ENCODE results near the gene FHIT. TPM values are rescaled to one million over a fixed set of nuclear protein-coding genes. Genes with fewer than 3 reads are reported as not detected.

FHIT gene
- total and polyA plus RNA-seq, 10 of the 15 experiments (the other 5 are each of a cell fraction or from before 2014, with no cell fraction given): 4.2 to 14.9 (median 9.4) TPM

- CTCF ChIA-PET: no interaction called here
- H3K9ac ChIP-seq (ENCODE audit: control insufficient read depth, insufficient read depth, low read length): no peak overlapping the region
- H2AFZ ChIP-seq (ENCODE audit: control insufficient read depth, low read depth, low read length): no peak overlapping the region
- no peak overlapping the region for H3K4me3 ChIP-seq
- no peaks in the 10 kb centered on the region for H3K79me2 ChIP-seq (ENCODE audit: control insufficient read depth, insufficient read depth, low read length)
- RAD21 ChIA-PET (ENCODE audit: unreplicated experiment): no interaction called here
- H3K27ac ChIP-seq (ENCODE audit: control insufficient read depth, insufficient read depth): no peak overlapping the region
- WGBS (ENCODE audit: insufficient coverage, insufficient replicate concordance, low lambda C conversion rate, missing lambda C conversion rate): 58% methylated on average over 3 of the region's 3 CpGs
- no peaks in the 10 kb centered on the region for H4K20me1 ChIP-seq (ENCODE audit: control insufficient read depth, insufficient read depth)
- no peaks in the 10 kb centered on the region for H3K36me3 ChIP-seq (ENCODE audit: control insufficient read depth in 2 of 2, insufficient read depth in 2 of 2, low read length in 1 of 2)
- H3K9me3 ChIP-seq (replicated peaks; ENCODE audit: control insufficient read depth, insufficient read depth, low read length): no peaks in the 10 kb centered on the region; the same call in 2 of the 3 replicates
- no peak overlapping the region for H3K4me2 ChIP-seq (ENCODE audit: control insufficient read depth, insufficient read depth)
- intact Hi-C loops (cut with micrococcal nuclease; ENCODE audit: unreplicated experiment) (no loop called here), in situ Hi-C loops (cut with MboI) (no loop called here)
- no peak for TF ChIP-seq BMI1 (IDR thresholded peaks at IDR 0.05; ENCODE audit: borderline replicate concordance)
- no peak for TF ChIP-seq SMAD5 (IDR thresholded peaks at IDR 0.05; ENCODE audit: low read depth)
- TF ChIP-seq IRF4 (IDR thresholded peaks at IDR 0.05; ENCODE audit: low read depth, low read length): no peak
- TF ChIP-seq EP300 (IDR thresholded peaks at IDR 0.05; ENCODE audit: borderline replicate concordance in 1 of 2, control insufficient read depth in 1 of 2, low read depth in 2 of 2, low read length in 2 of 2): no peak
- TF ChIP-seq, protein P1, sequence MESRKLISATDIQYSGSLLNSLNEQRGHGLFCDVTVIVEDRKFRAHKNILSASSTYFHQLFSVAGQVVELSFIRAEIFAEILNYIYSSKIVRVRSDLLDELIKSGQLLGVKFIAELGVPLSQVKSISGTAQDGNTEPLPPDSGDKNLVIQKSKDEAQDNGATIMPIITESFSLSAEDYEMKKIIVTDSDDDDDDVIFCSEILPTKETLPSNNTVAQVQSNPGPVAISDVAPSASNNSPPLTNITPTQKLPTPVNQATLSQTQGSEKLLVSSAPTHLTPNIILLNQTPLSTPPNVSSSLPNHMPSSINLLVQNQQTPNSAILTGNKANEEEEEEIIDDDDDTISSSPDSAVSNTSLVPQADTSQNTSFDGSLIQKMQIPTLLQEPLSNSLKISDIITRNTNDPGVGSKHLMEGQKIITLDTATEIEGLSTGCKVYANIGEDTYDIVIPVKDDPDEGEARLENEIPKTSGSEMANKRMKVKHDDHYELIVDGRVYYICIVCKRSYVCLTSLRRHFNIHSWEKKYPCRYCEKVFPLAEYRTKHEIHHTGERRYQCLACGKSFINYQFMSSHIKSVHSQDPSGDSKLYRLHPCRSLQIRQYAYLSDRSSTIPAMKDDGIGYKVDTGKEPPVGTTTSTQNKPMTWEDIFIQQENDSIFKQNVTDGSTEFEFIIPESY (IDR thresholded peaks at IDR 0.05): no peak
- no peak for TF ChIP-seq BRCA1 (IDR thresholded peaks at IDR 0.05; ENCODE audit: low read depth, low read length)
- no peak for TF ChIP-seq KDM1A (IDR thresholded peaks at IDR 0.05; ENCODE audit: borderline replicate concordance)
- TF ChIP-seq HDAC6 (IDR thresholded peaks at IDR 0.05; ENCODE audit: unreplicated experiment): no peak
- no peak for TF ChIP-seq NR2F1 (conservative IDR thresholded peaks at IDR 0.05)
- no peak for TF ChIP-seq ZNF384 (IDR thresholded peaks at IDR 0.05; ENCODE audit: borderline replicate concordance, low read depth, low read length)
- no peak for TF ChIP-seq ZBTB4 (CRISPR knock-in tag; IDR thresholded peaks at IDR 0.05)
- no peak for TF ChIP-seq KLF5 (IDR thresholded peaks at IDR 0.05; ENCODE audit: partially characterized antibody)
- no peak for TF ChIP-seq FOXM1 (IDR thresholded peaks at IDR 0.05; ENCODE audit: low read depth, low read length)
- TF ChIP-seq, protein P2, sequence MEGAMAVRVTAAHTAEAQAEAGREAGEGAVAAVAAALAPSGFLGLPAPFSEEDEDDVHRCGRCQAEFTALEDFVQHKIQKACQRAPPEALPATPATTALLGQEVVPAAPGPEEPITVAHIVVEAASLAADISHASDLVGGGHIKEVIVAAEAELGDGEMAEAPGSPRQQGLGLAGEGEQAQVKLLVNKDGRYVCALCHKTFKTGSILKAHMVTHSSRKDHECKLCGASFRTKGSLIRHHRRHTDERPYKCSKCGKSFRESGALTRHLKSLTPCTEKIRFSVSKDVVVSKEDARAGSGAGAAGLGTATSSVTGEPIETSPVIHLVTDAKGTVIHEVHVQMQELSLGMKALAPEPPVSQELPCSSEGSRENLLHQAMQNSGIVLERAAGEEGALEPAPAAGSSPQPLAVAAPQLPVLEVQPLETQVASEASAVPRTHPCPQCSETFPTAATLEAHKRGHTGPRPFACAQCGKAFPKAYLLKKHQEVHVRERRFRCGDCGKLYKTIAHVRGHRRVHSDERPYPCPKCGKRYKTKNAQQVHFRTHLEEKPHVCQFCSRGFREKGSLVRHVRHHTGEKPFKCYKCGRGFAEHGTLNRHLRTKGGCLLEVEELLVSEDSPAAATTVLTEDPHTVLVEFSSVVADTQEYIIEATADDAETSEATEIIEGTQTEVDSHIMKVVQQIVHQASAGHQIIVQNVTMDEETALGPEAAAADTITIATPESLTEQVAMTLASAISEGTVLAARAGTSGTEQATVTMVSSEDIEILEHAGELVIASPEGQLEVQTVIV (IDR thresholded peaks at IDR 0.05; ENCODE audit: borderline replicate concordance, partially characterized antibody): no peak
- TF ChIP-seq ETV6 (conservative IDR thresholded peaks at IDR 0.05 in 1 of 2, IDR thresholded peaks at IDR 0.05 in 1 of 2; ENCODE audit: borderline replicate concordance in 1 of 2, low read depth in 1 of 2): no peak
- TF ChIP-seq RAD21 (IDR thresholded peaks at IDR 0.05; ENCODE audit: insufficient read depth, low read depth, low read length): no peak
- SMC1A ChIA-PET (ENCODE audit: uncharacterized antibody, unreplicated experiment): interaction anchor here (1.1 to 1.2 kb wide), 3 partner anchors 8 to 313 kb away, joined by 3 to 4 read pairs (median 3); no protein-coding TSS in a partner anchor
- no peaks in the 10 kb centered on the region for H3K27me3 ChIP-seq (replicated peaks in 1 of 2; ENCODE audit: control insufficient read depth in 2 of 2, insufficient read depth in 2 of 2, low read length in 1 of 2)
- FAIRE-seq (no peak), ATAC-seq (no peak), DNase-seq (ENCODE audit: low read depth, low spot score) (no peak)
- peaks cover 16% of the 10 kb centered on the region for H3K4me1 ChIP-seq (ENCODE audit: control insufficient read depth, insufficient read depth, low read length)
- BruUV-seq (replicated peaks): no TSS peak
- POLR2A ChIA-PET: no interaction called here
Observed at GRCh38 chr3:59737241-59737640, 1514.0 kb downstream of the FHIT start.
